ENCODE results near the gene GNAT2.

DNA sequence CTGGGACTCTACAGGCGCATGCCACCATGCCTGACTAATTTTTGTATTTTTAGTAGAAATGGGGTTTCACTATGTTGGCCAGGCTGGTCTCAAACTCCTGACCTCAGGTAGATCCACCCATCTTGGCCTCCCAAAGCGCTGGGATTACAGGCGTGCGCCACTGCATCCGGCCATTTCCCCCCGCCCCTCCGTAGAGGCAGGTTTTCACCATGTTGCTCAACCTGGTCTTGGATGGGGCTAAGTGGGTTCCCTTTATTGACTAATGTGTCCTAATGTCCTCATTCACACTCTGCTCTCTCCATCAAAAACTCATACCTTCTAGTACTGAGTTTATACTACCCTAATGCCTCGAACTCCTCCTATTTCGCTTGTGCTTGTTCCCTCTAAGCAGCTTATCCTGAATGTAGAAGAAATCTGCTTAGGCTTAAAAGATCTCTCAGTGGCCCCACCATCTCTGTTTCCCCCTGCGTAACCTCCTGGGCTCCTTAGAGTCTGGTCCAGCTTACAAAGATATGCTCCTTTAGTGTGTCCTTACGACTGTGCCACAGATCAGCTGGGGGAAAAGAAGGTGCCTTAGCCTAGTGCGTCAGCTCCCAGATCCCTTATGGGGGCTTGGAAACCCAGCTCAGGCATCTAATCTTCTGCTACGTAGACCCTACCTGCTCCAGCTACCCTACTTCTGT lies 8.0 kb downstream of the GNAT2 start:
- TF ChIP-seq, protein P1, sequence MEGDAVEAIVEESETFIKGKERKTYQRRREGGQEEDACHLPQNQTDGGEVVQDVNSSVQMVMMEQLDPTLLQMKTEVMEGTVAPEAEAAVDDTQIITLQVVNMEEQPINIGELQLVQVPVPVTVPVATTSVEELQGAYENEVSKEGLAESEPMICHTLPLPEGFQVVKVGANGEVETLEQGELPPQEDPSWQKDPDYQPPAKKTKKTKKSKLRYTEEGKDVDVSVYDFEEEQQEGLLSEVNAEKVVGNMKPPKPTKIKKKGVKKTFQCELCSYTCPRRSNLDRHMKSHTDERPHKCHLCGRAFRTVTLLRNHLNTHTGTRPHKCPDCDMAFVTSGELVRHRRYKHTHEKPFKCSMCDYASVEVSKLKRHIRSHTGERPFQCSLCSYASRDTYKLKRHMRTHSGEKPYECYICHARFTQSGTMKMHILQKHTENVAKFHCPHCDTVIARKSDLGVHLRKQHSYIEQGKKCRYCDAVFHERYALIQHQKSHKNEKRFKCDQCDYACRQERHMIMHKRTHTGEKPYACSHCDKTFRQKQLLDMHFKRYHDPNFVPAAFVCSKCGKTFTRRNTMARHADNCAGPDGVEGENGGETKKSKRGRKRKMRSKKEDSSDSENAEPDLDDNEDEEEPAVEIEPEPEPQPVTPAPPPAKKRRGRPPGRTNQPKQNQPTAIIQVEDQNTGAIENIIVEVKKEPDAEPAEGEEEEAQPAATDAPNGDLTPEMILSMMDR (IDR thresholded peaks at IDR 0.05 in 8 of 11, conservative IDR thresholded peaks at IDR 0.05 in 3 of 11): no peak
- TF ChIP-seq POLR2A (IDR thresholded peaks at IDR 0.05): no peak
